HG02610 (cell line): ENCODE results near the gene HINFP.
"Not testable (repeated sequence)": the region's sequence is repeated elsewhere in the genome, so short reads cannot be mapped to it uniquely, and the experiment has no call there.

Experiments used
- ATAC-seq: cut with Tn5 transposase; IDR thresholded peaks from one replicate; pipeline ENCODE4 v1.9.1; 2021; ENCODE audit warnings: mild to moderate bottlenecking, moderate library complexity; ENCODE audit not compliant: unreplicated experiment

The HINFP gene

GRCh38 chr11:119184399-119184798, 63.0 kb downstream of the HINFP start:
- not testable (repeated sequence) for ATAC-seq
